ENCODE data around the gene VAX1. TPM values are rescaled to one million over a fixed set of nuclear protein-coding genes. Genes with fewer than 3 reads are reported as not detected.
A peak's percentile ranks its signal among the peaks of the same experiment; 100 is the strongest.

VAX1 gene
- total and polyA plus RNA-seq, 2 donors (not counting 1 experiment from before 2014, with no cell fraction given), result not detected

DNA sequence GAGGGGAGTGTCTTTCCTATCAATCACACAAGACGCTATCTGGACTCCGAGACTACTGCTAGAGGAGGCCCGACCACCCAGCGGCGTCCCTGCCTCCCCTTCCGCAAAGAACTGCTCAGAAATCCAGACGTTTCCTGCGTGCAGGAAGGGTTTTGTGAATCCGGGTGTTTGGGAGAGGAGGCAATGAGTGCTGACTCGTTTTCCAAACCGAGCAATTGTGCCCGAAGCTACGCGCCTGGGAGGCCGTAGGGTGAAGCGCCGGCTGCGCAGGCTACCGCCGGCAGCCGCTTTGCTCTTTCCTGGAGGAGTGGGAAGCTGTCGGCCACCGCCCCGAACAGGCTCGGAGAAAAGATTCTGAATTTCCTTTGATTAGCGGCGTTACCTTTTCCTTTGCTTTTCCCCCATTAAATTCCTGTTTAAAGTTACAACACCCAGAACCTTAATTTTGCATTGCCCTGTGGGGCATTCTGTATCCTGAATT lies 5.3 kb downstream of the VAX1 start:
- DNase-seq, result peak; percentile 33

More for the DNA sequence above, 5.3 kb downstream of the VAX1 start:
- 9% methylated on average over 25 of the region's 27 CpGs for WGBS (ENCODE audit: insufficient coverage)
- POLR2A ChIA-PET, result no interaction called here
- Mint-ChIP-seq H3K4me1 (peaks cover 22% of the 10 kb centered on the region), H3K27me3 (peaks cover 80% of the 10 kb centered on the region), H3K4me3 (no peak overlapping the region), H3K9me3 (ENCODE audit: insufficient read depth) (no peaks in the 10 kb centered on the region), H3K27ac (no peak overlapping the region)
- Histone ChIP-seq H3K4me3 (ENCODE audit: control extremely low read depth in 1 of 5, extremely low read depth in 1 of 5, insufficient read depth in 1 of 5, low read depth in 2 of 5, low read length in 4 of 5) (no peak overlapping the region), H3K27me3 (replicated peaks in 1 of 4; ENCODE audit: control extremely low read depth in 1 of 4, control insufficient read depth in 3 of 4, insufficient read depth in 4 of 4, low read length in 3 of 4) (peaks cover 0 to 71% (median 49%) of the 10 kb centered on the region in 4 experiments), H3K9ac (ENCODE audit: low read length) (no peak overlapping the region), H3K27ac (ENCODE audit: low read length in 2 of 2) (no peak overlapping the region), H3K36me3 (replicated peaks in 1 of 2; ENCODE audit: control extremely low read depth in 1 of 2, control insufficient read depth in 1 of 2, extremely low read depth in 1 of 2, insufficient read depth in 2 of 2, low read length in 1 of 2) (no peaks in the 10 kb centered on the region), H4K20me1 (ENCODE audit: control insufficient read depth, insufficient read depth, low read length, poor library complexity, severe bottlenecking) (no peaks in the 10 kb centered on the region), H3K4me1 (ENCODE audit: control insufficient read depth in 2 of 2, insufficient read depth in 2 of 2, low read length in 2 of 2) (peaks cover 15 to 17% of the 10 kb centered on the region in 2 donors), H3K4me2 (replicated peaks; ENCODE audit: low read depth, low read length, poor library complexity, severe bottlenecking) (no peak overlapping the region), H3K9me3 (ENCODE audit: control extremely low read depth in 1 of 3, control insufficient read depth in 2 of 3, insufficient read depth in 1 of 3, low read length in 2 of 3) (peaks cover 0 to 42% (median 0%) of the 10 kb centered on the region in 3 donors), H2AFZ (ENCODE audit: insufficient read depth, low read depth, low read length, poor library complexity, severe bottlenecking) (peak overlapping the region; percentile 2), H3K79me2 (ENCODE audit: control insufficient read depth, insufficient read depth, low read length) (no peaks in the 10 kb centered on the region)
- intact Hi-C loops (cut with micrococcal nuclease), result loop anchor here (5.0 kb wide), 1 partner anchor 35 kb away; no protein-coding TSS in a partner anchor
- CTCF ChIA-PET, result no interaction called here
- TF ChIP-seq EZH2 (IDR thresholded peaks at IDR 0.05; ENCODE audit: borderline replicate concordance, insufficient read depth, low read depth, low read length, poor library complexity, severe bottlenecking), result no peak
- no peak for TF ChIP-seq CTCF (IDR thresholded peaks at IDR 0.05)
- ATAC-seq (ENCODE audit: low read depth), result no peak
